HFF-Myc (cell line): ENCODE measurements around the gene NKX6-2.

ENCODE experiments used
- DNase-seq: peaks from one replicate; pipeline ENCODE4 v3.0.0-alpha.2; 2011; ENCODE audit warnings: low read depth; ENCODE audit errors: extremely low read depth
- H3K4me3 ChIP-seq: replicated peaks from 2 replicates; pipeline ENCODE4 v1.5.1; 2011; ENCODE audit warnings: low read depth, mild to moderate bottlenecking, control low read depth, low read length
- CTCF ChIP-seq: IDR thresholded peaks from 2 replicates; pipeline ENCODE4 v1.5.1; 2012; ENCODE audit warnings: mild to moderate bottlenecking, low read depth, low read length, control low read depth; ENCODE audit errors: missing control alignments

Gene NKX6-2

GRCh38 chr10:132784866-132785722 lies 853 bp downstream of the NKX6-2 start:
- TF ChIP-seq CTCF, result no peak
- no peak overlapping the region for H3K4me3 ChIP-seq
- DNase-seq, result no peak

- no peak overlapping the region for H3K4me3 ChIP-seq
- DNase-seq, result no peak
- TF ChIP-seq CTCF, result no peak
Measured at GRCh38 chr10:132783940-132784865, 1.7 kb downstream of the NKX6-2 start.

GRCh38 chr10:132783165-132783939 lies 2.6 kb downstream of the NKX6-2 start:
- no peak overlapping the region for H3K4me3 ChIP-seq
- DNase-seq, result no peak
- TF ChIP-seq CTCF, result no peak

GRCh38 chr10:132781556-132781955 lies 4.4 kb downstream of the NKX6-2 start:
- no peak overlapping the region for H3K4me3 ChIP-seq
- no peak for DNase-seq
- no peak for TF ChIP-seq CTCF

- DNase-seq, result no peak
- TF ChIP-seq CTCF, result no peak
- no peak overlapping the region for H3K4me3 ChIP-seq
Measured at GRCh38 chr10:132780356-132780755, 5.6 kb downstream of the NKX6-2 start.

- no peak overlapping the region for H3K4me3 ChIP-seq
- DNase-seq, result no peak
- no peak for TF ChIP-seq CTCF
Measured at GRCh38 chr10:132779549-132780294, 6.2 kb downstream of the NKX6-2 start.
